NCI-H510A (cell line): ENCODE data around the gene PDK3.

Experiments
- DNase-seq: peaks from one replicate; lab custom pipeline; 2025; lab: John Stamatoyannopoulos, UW

Gene PDK3

DNA sequence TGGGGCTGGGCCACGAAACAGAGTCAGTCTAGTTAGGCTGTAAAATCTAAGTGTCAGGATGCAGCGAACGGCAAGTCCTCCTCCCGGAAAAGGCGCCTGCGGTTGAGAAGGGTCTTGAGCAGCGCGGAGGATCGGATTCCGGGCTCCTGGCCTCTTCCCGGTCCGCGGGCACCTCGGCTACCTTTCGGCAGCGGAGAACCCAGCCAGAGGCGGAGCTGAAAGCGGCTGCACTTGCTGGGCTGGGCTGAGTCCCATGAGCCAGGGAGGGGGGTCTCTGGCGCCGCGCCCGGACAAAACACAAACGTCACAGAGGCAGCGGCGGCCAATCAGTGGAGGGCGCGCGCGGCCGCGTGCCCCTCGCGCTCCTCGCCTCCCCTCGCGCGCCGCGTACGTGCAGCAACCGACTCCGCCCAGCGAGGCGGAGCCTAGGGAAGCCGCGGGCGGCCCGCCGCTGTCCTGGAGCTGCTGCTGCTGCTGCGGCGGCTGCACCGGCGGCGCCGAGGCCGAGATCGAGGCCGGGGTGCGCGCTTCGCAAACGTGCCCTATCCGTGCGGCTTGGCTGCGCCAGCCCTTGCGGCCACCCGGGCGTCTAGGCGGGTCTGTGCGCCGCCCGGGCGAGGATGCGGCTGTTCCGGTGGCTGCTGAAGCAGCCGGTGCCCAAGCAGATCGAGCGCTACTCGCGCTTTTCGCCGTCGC lies at the start of gene PDK3:
Gene PDK3 (plus strand): TSS at position 451 of the 696 bp plus-strand sequence. CDS start 170 bp downstream, at position 621.
- DNase-seq, result peak; percentile 89

DNA sequence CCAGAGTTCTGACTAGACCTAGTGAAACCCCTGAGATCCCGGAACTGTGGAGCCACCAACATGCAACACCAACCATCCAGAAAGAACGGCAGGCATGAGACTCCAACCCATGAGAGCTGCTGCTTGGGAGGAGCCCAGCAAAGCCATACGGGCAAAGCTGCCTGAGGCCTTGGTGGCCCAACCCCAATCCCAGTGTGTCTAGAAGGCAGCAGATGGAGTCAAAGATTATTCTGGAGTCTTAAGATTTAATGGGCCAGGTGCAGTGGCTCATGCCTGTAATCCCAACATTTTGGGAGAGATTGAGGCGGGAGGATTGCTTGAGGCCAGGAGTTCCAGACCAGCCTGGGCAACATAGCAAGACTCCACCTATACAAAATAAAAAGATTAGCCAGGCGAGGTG lies 49.2 kb upstream of the PDK3 start:
- no peak for DNase-seq

DNA sequence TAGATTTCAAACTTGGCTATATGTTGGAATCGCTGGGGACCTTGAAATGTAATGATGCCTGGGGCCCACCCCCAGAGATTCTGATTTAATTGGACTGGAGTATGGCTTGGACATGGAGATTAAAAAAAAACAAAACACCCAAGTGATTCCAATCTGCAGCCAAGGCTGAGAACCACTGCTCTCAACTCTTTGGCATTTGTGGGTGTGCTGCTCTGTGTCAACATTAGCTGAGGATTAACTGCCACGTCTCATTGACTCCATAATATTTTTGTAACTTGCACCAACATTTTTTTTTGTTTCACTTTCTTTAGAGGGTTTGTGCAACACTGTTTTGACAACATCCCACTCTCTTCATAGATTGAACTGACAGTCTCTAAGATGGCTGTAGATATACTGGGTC lies 41.1 kb upstream of the PDK3 start:
- DNase-seq, result no peak

DNA sequence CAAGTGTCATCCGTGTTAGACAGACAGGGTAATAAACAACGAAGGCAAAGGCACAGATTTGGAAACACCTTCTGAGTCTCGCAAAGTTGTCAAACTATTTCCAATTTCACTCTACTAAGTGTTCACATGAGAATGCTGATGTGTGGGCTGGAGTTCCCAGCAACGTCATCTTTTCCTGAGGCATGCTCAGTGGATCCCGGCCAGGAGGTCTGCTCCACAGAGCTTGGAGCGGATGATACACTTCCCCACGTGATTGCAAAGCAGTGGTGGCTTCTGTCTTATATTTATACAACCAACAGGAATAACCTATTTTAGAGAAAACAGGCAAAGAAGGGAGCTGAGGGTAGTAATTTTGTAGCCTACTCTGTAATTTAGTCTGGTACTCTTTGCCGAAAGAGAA lies 40.1 kb upstream of the PDK3 start:
- DNase-seq, result no peak

DNA sequence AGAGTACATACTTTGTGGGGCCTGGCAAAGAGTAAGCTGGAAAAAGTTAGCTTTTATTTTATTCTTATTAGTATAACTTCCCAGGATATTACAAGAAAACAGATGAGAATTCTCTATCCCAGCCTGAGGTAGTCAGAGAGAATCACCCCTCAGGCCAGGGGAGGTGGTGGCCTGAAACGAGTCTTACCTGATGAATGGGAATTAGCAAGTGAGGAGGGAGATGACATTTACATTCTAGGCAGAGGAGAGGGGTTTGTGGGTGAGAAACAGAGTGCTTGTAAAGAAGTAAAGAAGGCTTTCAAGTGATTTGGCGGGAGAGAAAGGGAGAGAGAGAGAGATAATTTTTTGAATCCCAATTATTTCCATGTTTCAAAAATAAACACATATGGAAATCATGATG lies 39.3 kb upstream of the PDK3 start:
- no peak for DNase-seq

DNA sequence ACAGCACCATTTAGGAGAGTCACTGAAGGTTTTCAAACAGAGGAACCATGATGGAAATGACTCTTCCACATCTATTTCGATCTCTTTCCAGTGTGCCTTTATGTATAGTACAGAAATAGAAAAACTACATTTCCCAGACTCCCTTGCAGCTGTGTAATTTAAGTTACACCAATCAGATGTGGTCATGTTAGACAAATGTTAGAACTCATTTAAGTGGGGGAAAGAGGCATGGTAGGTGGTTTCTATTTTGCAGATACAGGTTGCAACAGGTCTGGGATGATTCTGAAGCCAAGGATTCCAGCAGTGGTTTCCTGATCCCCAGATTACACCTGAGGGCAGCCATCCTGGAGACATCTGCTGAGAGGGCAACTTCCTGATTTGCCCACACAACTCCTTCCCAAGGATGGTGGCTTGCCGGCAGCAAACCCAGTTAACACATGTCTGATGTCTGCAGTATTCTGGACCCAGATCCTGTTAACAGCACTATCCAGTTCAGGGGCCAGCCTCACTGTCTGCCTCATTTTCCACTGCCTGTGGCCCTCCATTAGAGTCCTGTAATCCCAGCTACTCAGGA lies 38.7 kb upstream of the PDK3 start:
- no peak for DNase-seq

DNA sequence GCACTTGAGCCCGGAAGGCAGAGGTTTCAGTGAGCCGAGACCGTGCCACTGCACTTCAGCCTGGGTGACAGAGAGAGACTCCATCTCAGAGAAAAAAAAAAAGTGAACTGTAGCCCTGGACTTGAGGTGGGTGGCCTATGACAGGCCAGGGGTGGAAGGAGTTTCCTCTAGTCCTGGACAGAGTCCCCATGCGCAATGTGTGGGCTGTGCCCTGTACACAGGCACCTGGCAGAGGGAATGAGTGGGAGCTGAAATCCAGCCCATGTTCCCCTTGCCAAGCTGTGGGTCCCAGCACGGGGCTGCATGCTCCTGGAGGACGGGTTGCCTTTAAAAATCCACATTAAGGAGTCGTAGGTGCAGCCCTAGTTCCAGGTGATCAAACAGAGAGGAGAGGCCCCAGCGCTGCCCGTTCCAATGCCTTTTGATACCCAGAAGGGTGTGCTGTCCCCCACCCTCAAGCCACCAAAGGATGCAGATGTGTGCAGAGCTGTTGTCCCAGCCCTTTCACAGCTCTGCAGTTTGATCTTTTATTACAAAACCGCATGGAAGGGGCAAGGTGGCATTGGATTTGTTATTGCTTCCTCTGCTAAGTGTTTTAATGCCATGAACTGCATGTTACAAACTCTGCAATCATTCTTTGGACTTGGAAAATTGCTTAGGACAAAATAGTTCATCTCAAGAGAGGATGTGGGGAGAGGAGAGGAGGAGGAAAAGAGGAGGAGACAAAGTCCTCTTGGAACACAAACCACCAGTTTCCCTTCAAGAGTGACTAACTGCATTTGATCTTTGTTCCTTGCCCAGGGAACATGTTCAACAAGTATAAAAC lies 38.0 kb upstream of the PDK3 start:
- DNase-seq, result no peak

DNA sequence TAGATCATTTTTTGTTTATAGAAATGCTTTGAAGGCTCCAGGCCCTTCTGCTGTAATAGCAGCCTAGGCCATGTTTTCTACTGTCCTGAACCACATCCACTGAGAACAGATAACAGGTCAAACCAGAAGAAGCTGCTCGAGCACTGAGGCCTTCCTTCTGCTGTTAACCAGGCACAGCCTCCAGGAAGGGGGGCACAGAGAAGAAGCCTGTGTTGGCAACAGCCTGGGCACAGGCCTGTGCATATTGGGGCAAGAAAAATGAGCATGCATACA lies 37.4 kb upstream of the PDK3 start:
- no peak for DNase-seq

DNA sequence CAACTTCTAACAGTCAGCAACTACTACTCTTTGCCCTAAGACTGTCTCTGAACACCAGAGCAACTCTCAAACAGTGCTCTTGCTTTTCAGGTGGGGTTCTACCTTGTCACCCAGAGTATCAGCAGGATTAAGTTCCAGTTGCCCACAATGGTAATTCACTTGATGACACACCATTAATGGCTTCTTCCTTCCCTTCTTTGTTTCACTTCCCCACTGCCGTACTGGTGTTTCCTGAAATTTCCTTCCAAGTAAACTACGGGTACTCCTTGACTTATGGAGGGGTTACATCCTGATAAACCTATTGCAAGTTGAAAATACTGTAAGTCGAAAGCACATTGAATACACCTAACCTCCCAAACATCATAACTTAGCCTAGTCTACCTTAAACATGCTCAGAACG lies 36.6 kb upstream of the PDK3 start:
- no peak for DNase-seq

DNA sequence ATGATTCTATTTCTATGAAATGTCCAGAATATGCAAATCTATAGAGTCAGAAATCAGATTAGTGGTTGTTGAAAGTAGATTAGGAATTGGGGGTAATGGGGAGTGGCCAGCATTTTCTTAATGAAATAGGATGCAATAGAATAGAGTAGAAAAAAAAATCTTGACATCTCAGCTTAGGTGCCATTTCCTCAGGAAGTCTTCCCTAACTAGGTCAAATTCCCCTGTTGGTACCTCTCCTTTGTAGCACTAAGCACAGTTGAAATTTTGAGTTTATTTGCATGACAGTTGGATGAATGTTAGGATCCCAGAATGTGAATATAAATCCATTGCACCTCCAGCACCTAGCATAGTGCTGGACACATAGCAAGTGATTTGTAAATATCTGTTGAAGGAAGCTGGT lies 30.0 kb upstream of the PDK3 start:
- no peak for DNase-seq

DNA sequence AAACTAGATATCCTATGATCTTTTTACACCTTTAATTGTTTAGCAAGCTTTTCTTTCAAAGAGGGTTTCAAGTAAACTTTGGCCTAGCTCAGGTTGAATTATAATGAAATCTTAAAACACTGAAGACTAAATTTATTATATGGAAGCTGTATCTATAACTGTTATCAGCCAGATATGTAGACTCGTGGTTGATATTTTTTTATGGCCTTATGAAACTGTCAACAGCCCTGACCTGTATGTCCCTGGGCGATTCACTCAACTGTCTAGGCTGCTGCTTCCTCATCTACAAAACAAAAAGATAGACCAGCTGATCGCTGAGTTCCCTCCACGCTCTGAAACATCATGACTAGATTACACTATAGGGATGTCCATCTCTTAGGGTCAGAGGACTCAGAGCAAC lies 21.2 kb upstream of the PDK3 start:
- no peak for DNase-seq

DNA sequence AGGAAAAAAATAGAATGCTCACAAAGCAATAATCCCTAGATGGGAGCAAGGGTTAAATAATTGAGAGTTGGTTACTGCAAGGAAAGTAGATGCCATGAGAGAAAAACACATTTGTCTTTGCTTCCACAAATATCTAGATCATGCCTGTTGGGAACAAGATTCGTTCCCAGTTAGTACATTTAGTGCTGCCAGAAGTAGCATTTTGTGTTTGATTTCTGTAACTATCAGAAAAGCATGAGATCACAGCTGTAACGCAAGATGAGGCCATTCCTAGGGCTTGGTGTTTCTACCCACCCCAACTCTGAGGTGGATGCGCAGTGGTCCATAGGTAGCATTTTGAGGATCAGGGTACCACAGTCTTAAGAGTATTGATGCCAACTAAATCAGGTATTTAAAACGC lies 20.4 kb upstream of the PDK3 start:
- no peak for DNase-seq

DNA sequence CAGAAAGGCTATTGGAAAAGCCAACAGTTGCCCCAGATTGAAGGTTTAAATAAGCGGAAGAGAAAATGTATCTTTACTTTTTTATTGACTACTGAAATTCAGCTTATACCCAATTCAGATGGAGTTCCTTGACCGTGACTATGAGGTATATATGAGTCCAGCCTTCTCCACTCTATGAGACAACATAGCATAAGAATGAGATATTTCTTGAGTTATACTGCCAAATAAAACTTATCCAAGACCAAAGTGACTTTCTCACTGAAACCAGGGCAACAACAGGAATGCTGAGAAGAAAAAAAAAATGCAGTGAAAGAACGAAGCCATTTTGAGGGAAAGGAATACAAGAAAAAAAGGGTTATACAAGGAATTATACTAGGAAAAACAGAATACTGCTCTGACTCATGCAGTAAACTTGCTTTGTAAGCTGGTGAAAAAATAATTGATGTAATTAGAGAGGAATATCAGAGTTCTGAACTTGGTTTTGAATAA lies 16.3 kb upstream of the PDK3 start:
- no peak for DNase-seq

DNA sequence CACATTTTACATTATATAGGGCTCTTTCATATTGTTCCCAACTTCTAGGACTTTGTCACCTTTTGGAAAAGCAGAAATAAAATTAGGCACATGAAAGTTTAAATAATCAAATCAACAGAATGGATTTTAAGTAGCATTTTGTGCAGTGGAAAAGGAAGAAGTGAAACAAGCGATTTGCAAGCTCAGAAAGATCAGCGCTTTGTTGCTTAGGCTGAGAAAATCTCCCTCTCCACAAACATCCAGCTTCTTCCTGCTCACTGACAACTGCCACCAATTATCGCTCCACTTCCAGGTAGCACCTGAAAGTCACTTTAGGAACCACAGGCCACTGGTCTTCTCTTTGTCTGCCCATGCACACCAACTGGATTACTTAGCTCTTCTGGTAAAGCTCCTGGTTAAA lies 2.0 kb upstream of the PDK3 start:
- no peak for DNase-seq

DNA sequence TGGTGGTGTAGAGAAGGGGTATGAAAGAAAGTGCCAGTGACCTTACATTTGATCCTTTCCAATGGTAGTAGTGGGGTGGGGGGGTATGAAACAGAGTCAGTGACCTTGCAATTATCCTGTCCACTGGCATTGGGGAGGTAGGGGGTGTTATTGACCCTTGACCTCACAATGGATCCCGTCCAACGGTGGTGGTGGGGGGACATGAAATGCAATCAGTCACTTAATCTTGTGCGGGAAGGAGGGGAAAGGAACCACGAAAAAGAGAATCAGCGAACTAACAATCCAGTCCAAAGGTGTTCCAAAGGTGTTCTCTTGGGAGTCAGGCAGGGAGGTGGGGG lies 619 bp upstream of the PDK3 start:
- DNase-seq, result no peak

DNA sequence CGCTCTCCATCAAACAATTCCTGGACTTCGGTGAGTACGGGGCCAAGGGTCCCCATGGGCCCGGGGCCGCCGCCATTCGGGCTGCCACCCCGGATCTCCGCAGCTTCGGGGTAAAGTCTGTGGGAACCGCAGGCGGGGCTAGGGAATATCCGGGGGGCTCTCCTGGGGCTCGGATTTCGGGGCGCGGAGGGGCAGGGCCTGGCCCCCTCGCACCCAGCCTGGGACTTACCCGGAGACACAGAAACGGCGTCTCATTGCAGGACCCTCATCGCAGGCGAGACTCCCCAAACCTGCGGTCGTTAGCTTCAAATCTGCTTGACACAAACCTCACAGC lies 413 bp downstream of the PDK3 start:
- no peak for DNase-seq

DNA sequence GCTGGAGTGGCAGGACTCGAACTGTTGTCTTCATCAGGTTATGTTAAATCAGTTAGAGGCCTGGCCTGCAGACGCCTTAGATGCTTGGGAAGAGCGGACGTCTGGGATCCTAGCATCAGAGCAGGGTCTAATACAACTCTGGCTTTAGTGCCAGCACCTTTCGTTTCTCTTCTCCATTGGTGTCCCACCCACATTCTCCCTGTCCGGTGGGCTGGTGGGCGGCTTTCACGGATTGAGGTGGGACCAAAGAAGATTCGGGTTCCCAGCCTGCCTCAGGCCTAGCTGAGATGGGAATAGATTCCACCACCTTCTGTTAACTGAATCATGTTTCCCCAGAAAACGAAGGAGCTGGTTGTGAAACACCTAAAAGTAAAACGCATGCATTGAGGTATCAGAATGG lies 939 bp downstream of the PDK3 start:
- DNase-seq, result no peak

DNA sequence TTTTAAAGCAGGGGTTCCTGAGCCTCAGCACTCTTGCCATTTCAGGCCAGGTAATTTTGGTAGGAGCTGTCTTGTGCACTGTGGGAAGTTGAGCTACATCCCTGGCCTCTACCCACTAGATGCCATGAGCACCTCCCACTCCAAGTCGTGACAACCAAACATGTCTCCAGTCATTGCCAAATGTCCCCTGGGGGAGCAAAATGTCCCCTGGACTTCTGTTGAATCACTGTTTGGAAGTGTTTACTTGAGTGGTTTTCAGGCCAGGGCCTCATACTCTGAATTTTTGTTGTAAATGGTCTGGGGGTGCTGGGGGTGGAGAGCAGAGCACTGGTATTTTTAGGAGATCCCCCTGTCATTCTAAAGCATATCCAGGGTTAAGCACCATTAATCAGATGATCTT lies 3.2 kb downstream of the PDK3 start:
- no peak for DNase-seq

DNA sequence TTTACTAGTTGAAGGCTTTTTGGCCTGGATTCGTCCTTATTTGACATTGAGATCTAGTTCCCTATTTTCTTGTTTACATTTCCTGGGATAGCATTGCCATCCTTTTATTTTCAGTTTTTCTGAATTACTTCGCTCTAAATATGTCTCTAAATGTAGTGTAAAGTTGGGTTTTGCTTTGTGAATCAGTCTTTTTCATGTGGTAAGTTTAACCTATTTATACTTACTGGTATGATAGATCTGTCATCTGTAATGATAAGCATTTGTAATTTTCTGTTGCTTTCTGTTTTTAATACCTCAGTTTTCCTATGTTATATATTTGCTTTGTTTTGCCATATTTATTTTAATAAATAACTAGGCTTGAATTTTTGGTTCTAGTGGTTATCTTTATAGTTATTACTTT lies 6.7 kb downstream of the PDK3 start:
- no peak for DNase-seq

DNA sequence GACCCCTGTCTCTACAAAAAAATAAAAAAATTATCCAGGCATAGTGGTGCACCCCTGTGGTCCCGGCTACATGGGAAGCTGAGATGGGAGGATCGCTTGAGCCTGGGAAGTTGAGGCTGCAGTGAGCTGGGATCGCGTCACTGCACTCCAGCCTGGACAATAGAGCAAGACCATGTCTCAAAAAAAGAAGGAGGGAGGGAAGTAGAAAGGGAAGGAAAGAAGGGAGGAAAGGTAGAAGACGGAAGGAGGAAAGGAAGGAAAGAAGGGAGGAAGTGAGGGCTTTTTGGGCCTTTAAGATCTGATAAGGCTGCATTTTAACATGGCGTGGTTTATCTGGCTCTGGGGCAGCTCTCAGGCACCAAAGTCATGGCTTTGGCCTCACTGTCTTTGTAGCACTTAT lies 10.4 kb downstream of the PDK3 start:
- DNase-seq, result no peak

DNA sequence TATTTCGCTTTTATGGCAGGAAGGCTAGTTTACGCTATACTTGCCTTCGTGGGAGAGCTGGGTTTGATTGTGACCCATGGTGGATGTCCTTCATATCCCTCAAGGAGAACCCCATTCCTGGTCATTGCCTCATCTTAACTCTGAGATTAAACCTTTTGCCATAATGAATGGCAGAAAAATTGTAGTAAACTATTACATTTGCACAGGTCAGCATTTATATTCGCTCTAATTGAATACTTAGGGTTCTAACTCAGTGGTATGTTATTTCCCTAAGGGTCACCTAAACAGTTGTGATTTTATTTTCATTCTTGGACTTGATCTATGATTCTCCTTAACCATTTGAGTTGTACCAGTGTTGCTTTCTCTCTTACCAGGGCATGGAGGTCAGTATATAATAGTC lies 13.4 kb downstream of the PDK3 start:
- no peak for DNase-seq

DNA sequence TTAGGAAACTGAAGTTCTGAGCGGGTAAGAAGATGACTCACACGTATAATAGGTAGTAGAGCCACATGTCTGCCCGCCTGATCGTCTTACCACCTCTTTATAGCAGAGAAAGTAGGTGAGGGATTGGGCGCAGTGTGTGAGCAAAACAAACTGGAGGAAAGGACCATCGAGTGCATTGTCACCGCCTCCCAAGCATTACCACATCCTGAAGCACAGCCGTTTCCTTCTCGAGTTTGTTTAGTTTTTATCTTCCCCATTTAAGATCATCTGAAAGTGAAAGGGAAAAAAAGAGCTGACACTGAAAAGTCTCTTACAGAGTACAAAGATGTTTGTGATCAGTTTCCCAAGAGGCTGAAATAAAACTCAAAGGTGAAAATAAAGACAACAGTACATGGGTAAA lies 14.8 kb downstream of the PDK3 start:
- peak; percentile 56 for DNase-seq

DNA sequence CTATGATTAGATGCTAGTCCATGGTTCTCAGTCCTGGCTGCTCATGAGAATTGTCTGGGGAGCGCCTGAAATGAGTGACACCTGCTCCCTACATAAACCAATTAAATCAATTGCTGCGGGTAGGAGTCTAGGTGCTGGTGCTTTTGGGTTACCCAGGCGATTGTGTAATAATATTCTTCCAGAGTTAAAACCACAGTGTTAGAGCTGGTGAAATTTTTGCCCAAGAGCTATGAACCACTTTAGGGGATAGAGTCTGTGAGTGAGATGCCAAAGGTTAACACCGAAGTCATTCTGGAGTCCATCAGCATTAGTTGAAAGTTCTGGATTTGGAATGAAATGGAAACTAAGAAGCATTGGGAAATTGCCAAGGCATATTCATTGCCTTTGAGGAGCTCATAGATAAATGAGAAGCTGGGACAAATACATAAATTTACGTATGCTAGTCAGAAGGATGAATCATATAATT lies 15.3 kb downstream of the PDK3 start:
- peak; percentile 10 for DNase-seq
